ENCODE measurements around the gene MFNG. TPM values are rescaled to one million over a fixed set of nuclear protein-coding genes. Genes with fewer than 3 reads are reported as not detected.

The MFNG gene
- total RNA-seq, 1 experiment from 2014 or later = 4.5 TPM

- ChIA-PET POLR2A (no interaction called here), CTCF (interaction anchor here (1.5 kb wide), 1 partner anchor 16 kb away, joined by 3 read pairs; no protein-coding TSS in a partner anchor), RAD21 (ENCODE audit: low non-redundant PET in 1 of 2, low total read pairs in 2 of 2, uncharacterized antibody in 2 of 2, unreplicated experiment in 2 of 2) (no interaction called here)
- no peak overlapping the region for H3K27ac ChIP-seq (ENCODE audit: low read depth, low read length)
- H3K36me3 ChIP-seq (ENCODE audit: control insufficient read depth in 1 of 2, insufficient read depth in 2 of 2, low read length in 2 of 2) = peaks cover 0 to 7% of the 10 kb centered on the region in 2 experiments; a peak in 2 of 4 replicates
- H3K27me3 ChIP-seq (ENCODE audit: insufficient read depth, low read length) = no peaks in the 10 kb centered on the region
- no peak overlapping the region for H3K4me3 ChIP-seq (replicated peaks in 1 of 2; ENCODE audit: low read depth in 1 of 2, low read length in 2 of 2)
- TF ChIP-seq SRF (IDR thresholded peaks at IDR 0.05; ENCODE audit: low read depth) (no peak), TCF7L2 (IDR thresholded peaks at IDR 0.05; ENCODE audit: borderline replicate concordance, extremely low read depth, insufficient read depth, insufficient read length) (no peak), ELF1 (IDR thresholded peaks at IDR 0.05; ENCODE audit: borderline replicate concordance, low read depth) (no peak), EZH2 (IDR thresholded peaks at IDR 0.05) (no peak), CEBPB (IDR thresholded peaks at IDR 0.05; ENCODE audit: low read depth) (no peak), REST (IDR thresholded peaks at IDR 0.05; ENCODE audit: low read depth) (no peak), ATF3 (IDR thresholded peaks at IDR 0.05) (no peak), JUND (IDR thresholded peaks at IDR 0.05) (no peak), ZFX (IDR thresholded peaks at IDR 0.05) (no peak)
- no peaks in the 10 kb centered on the region for H3K9me3 ChIP-seq (ENCODE audit: control insufficient read depth in 1 of 2, insufficient read depth in 1 of 2, low read depth in 1 of 2, low read length in 2 of 2)
- no peak overlapping the region for H3K9ac ChIP-seq (ENCODE audit: low read length)
- no peaks in the 10 kb centered on the region for H3K79me2 ChIP-seq (ENCODE audit: insufficient read depth, low read length)
- peaks cover 18 to 45% of the 10 kb centered on the region in 2 experiments for H3K4me1 ChIP-seq (ENCODE audit: control insufficient read depth in 1 of 2, insufficient read depth in 2 of 2, low read length in 2 of 2)
- H3K9me2 ChIP-seq (ENCODE audit: insufficient read depth) = no peaks in the 10 kb centered on the region
- H4K20me1 ChIP-seq (ENCODE audit: insufficient read depth) = no peaks in the 10 kb centered on the region
- no peak overlapping the region for H2AFZ ChIP-seq (ENCODE audit: low read depth, low read length, poor library complexity, severe bottlenecking)
- no peak for ATAC-seq
- no peak overlapping the region for H3K4me2 ChIP-seq (ENCODE audit: low read length)
- BruUV-seq (replicated peaks) = no TSS peak
- DNase-seq (ENCODE audit: low read depth, low spot score) = no peak
- intact Hi-C loops (cut with micrococcal nuclease) = no loop called here
These were observed 2.4 kb upstream of the MFNG start for GRCh38 chr22:37488337-37489135.

Data from HCT116 (cell line).